Stimulated activated CD8-positive, alpha-beta memory T cell treated with anti-CD3 and anti-CD28 coated beads, Interleukin-12 subunit alpha, Interleukin-12 subunit beta, amount 100 ng/mL, for 4 hours (primary cell): Measurements from ENCODE around the gene SAMD4B.

Experiments
- DNase-seq: peaks from one replicate; pipeline ENCODE4 v3.0.0-alpha.2; 2020; ENCODE audit warnings: low read depth

SAMD4B gene

DNA sequence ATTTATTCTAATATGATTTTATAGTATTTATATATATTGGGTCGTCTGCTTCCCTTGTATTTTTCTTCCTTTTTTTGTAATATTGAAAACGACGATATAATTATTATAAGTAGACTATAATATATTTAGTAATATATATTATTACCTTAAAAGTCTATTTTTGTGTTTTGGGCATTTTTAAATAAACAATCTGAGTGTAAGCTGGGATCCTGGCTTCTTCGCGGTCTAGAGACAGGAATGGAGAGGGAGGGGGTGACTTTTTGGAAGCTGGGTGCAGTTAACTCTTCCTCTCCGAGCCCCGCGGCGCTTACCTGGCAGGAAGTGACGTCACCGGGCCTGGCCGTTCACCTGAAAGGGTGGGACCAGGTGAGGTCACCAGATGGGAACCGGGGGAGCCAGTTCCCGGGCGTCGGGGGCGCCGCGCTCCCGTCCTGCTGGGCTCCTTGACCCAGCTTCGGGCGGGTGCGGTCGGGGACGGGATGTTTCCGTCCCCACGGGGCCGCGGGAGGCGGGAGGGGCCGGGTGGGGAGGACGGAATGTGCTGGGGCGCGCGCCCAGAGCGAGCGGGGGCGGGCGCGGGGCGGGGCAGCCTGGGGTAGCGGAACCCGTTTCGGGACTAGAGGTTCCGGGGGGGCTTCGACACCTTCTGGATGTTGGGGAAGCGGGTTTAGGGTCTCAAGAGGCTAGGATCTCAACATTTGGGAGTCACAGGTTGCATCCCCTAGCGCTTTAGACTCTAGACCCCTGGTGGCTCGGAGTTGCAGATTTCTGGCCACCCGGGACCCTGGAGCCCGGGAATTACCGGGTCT lies 67.2 kb downstream of the SAMD4B start:
- peak; percentile 72 for DNase-seq

DNA sequence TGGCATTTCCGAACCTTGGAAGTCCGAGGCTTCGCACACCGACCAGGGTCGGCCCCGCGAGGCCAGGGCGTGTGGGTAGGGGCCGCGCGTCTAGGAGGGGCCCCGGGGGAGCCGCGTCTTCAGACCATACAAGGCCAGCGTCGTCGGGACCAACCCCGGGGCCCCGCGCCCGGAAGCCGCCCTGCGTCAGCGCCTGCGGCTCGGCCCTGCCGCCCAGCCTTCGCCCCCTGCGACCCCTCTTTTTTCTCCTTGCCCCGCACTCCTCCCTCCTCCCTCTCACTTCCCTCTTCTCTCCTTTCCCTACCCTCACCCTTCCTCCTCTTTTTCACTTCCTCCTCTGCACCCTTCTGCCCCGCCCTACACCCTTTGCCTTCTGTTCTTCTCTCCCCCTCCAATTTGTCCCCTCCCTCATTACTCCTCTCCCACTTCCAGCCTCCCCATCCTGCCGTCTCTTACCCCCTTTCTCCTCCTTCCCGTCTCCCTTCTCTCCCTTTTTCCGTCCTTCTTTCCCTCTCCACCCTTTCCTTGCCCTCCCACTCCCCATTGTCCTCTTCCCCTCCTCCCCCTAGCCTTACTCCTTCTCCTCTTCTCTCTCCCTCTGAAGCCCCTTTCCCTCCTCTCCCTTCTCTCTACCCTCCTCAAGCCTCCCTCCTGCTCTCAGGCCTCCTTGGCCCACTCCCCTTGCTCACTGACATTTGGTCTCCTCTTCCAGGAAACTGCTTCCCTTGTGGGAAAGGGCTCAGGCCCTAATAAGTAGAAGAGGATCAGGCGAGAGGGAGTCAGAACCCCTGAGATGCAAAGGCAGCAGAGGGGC lies 68.0 kb downstream of the SAMD4B start:
- peak; percentile 56 for DNase-seq

DNA sequence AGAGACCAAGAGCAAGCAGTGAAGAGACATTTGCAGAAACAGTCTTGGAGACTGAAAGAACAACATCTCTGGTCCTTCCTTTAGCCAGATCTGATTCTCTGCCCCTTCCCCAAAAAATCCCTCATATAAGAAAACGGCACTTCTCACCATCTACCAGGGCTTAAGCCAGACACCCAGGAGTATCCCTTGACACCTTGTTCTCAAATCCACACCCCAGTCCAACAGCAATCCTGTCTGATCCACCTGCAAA lies 68.5 kb downstream of the SAMD4B start:
- no peak for DNase-seq

DNA sequence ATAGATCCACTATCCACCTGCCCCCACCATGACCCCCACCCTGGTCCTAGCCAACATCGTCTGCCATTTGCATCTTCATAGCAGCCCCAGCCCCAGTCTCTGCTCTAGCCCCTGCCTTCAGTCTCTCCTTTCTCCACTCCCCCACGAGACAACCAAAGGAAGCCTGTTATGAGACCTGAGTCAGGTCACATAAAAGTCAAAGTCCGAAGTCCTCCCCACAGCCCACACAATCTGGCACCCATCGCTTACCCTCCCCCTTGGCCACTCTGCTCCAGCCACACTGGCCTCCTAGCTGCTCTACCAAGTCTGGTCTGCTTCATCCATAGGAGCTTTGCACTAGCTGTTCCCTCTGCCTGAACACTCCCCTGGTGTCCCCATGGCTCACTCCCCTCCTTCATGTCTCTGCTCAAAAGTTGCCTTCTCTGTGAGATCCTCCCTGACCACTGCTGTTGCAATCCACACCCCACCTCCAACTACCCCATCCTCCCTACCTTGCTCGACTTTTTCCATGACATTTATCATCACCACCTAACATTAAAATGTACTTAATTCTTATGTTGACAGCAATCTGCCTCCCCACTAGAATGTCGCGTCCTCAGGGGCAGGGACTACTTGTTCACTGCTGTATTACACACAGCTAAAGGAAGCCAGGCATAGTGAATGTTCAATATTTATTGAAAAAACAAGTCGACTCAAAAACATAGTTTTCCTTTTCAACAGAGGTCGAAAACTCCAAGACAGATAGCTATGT lies 69.0 kb downstream of the SAMD4B start:
- DNase-seq = no peak

DNA sequence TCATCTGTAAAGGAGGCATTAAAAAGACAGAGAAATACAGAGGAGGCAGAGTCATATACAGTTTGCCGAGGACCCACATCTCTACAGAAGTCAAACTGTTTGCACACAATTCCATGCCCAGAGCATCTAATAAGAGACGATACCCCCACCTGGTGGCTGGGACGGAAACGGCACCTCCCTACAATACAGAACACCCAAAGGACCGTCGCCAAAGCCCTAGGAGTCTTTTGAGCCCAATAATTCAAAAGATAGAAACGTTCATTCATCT lies 69.5 kb downstream of the SAMD4B start:
- peak; percentile 78 for DNase-seq

DNA sequence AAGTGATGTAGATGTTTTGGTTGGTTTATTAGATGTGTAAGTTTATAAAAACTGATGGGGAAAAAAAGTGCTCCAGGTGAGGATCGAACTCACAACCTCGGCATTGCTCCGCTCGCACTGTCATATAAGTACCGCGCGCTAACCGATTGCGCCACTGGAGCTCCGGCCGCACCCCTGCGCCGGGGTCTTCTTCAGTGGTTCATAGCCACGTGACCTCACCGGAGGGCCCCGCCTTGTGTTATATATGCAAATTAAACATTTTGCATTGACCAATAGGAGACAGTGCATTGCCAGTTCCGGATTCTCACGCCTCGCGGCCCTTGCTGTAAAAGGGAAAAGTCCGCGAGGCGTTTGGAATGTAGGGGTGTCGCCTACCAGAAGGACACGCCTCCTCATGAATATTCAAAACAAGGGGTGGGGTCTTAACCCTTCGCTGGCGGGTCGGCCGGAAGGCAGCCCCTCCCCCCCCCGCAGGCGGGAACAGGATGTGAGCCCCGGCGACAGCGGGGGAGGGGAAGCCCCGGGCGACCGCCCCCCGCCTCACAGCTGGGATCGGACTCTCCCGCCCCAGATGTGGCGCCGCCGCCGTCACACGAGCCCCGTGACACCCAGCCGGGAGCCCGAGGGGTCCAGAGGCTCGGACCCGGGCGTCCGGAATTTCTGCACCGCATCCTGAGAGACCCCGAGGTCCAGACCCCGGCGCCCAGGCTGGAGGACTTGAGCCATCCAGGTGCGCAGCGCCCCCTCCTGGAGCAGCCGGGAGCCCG lies 70.1 kb downstream of the SAMD4B start, which contains the start of gene PLEKHG2:
Gene PLEKHG2, plus strand, starts transcription at position 570 of the 767 bp plus-strand sequence. CDS start 1,418 bp downstream, outside the sequence.
- peak; percentile 90 for DNase-seq

DNA sequence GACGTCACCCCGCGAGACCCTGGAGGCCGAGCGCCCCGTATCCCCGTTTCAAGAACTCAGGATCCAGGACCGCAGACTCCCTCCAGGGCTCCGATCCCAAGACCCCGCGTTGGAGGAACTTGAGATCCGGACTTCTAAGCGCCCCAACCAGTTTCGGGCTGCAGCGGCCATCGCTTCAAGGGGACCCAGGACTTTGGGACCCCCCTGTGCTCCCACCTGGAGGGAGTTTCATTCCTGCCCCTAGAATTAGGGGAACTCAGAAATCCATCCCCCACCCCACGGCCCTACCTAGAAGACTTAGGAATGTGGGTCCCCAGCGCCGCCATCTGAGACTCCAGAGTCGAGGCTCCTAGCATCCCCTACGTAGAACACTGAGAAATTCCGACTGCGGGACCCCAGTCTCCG lies 70.6 kb downstream of the SAMD4B start:
- DNase-seq = no peak

DNA sequence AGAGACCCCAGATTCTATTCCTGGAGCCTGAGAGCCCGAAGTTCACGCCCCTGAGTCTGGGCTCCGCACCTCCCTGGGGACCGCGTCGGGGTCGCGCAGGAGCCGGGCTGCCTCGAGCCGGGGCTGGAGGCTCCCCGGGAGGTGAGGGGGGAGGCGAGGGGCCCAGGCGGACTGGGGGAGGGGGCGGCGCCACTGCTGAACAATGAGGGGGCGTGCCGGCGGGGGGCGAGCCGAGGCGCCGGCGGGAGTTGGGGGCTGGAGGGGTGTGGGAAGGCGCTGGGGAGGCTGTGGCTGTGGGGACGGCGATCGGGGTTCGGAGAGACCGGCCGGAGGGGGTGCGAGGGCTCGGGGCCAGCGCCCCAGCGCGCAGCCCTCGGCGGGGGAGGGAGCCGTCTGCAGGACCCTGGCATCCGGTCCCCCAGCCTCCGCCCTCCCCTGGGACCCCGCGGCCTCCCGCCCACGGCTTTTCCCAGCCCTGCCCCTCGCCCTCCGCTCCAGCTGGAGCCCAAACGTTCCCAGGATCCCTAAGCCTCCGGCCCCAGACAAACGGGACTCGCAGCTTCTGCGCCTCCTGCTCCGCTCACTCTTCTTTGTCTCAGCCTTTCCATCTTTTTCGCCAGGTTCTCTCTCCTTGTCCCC lies 71.2 kb downstream of the SAMD4B start:
- DNase-seq = no peak

DNA sequence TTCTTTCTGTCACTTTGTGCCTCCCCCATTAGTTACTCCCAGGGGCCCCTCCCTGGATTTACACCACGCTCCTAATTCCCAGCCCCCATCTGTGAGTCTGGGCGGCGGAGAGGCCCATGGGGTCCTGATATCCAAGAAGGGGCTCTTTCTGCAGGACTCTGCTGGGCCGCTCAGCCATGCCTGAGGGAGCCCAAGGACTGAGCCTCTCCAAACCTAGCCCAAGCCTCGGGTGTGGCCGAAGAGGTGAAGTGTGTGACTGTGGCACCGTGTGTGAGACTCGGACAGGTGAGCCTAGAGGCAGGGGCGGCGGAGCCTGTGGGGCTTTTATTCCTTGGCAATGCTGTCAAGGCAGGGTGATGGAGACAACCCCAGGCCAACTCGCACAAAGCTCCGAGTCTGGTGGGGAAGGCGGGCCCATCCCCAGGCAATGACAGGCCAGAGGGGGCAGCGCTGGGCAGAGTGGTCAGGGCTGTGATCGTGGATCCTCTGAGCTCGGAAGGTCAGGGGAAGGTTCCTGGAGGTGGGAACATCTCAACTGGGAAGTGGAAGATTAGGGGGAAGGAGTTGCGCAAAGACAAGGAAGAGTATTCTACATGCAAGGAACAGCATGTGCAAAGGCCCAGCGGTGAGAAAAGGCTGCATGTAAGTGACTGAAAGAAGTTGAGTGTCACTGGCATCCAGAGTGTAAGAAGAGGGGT lies 71.8 kb downstream of the SAMD4B start:
- no peak for DNase-seq

DNA sequence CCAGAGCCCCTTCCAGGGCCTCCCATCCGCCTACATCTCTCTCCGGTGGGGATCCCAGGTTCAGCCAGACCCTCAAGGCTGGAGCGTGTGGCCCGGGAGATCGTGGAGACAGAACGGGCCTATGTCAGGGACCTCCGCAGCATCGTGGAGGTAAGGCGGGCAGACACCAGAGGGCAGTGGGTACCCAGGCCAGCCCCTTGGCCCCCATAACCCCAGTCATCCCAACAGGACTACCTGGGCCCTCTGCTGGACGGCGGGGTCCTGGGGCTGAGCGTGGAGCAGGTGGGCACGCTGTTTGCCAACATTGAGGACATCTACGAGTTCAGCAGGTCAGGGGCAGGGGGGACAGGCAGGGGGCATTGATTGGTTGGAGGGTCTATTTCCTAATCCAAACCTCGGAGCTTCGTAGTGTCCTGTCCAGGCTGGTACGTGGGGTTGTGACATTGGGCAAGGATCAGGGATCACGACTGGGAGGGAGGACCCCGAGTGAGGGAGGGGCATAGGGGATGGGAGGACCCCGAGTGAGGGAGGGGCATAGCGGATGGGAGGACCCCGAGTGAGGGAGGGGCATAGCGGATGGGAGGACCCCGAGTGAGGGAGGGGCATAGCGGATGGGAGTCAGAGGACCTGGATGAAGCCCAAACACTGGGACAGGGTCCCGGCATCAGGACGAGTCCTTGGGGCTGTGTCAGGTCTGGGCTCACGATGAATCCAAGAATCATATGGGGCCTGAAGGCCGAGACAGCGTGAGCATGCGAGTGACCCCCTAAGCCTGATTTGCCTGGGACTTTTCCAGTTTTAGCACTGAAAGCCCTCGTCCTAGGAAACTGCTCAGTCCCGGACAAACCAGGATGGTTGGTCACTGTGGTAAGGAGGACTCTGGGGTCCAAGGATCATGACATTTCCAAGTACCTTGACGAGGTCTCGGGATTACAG lies 73.2 kb downstream of the SAMD4B start:
- DNase-seq = no peak

DNA sequence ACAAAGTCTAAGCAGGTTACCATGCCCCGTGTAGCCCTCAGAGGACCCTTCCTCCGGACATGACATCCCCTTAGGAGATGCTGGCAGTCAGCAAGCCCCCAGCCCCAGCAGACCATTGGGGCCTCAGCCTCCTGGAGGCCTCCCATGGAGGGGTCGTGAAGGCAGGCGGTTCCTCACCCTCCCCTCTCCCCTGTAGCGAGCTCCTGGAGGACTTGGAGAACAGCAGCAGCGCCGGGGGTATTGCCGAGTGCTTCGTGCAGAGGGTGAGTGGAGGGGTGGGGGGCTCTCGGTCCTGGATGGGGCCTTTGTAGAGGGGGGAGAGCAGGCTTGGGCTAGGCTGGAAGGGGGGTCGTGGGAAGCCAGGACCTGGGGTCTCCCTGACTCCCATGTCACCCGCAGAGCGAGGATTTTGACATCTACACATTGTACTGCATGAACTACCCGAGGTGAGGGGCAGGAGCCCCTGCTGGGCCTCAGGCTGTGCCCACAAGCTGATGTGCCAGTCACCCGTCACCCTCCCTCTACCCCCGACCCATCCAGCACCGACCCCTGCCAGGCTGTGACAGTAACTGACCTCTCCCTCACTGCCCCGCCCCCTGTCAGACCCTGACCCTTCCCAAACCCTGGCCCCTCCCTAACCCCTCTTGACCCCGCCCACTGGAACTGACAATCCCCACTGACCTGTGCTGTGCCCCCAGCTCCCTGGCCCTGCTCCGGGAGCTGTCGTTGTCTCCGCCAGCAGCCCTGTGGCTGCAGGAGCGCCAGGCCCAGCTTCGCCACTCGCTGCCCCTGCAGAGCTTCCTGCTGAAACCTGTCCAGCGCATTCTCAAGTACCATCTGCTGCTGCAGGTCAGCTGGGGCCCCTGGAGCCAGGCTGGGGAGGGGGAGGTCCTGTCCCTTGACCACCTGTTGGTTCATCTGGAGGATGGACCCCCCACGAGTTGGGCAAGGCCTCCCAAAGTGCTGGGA lies 74.2 kb downstream of the SAMD4B start:
- no peak for DNase-seq

DNA sequence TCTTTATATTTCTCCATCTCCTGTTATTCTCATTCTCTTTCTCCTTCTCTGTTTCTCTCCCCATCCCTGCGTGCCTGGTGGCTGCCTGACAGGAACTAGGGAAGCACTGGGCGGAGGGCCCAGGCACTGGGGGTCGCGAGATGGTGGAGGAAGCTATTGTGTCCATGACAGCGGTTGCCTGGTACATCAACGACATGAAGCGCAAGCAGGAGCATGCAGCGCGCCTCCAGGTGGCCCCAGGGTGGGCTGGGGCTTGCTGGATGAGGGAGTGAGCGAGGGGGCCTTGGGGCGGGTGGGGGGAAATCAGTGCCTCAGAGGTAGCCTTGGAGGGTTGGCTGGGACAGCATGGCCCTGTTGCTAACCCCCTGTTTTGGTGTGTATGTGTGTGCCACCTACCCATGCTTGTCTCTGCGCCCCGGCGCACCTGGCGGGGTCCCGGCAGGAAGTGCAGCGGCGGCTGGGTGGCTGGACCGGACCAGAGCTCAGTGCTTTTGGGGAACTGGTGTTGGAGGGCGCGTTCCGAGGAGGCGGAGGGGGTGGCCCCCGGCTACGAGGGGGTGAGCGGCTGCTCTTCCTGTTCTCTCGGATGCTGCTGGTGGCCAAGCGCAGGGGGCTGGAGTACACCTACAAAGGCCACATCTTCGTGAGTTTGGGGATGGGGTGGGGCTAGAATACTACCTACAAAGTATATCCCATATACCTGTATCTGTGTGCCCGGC lies 75.4 kb downstream of the SAMD4B start:
- no peak for DNase-seq

DNA sequence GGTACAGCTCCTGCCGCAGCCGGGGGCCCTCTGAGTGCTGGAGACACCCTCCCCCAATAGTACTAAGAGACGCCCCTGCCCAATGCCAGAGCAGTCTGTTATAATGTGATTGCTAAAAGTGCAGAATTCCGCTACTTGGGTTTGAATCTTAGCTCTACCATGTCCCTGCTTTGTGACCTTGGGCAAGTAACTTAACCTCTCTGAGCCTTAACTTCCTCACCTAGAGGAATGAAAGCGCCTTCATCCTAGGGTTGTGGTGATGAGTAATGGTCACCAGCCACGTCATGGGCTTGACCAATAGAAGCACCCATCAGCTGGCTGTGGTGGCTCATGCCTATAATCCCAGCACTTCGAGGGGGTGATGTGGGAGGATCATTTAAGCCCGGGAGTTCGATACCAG lies 76.8 kb downstream of the SAMD4B start:
- no peak for DNase-seq

DNA sequence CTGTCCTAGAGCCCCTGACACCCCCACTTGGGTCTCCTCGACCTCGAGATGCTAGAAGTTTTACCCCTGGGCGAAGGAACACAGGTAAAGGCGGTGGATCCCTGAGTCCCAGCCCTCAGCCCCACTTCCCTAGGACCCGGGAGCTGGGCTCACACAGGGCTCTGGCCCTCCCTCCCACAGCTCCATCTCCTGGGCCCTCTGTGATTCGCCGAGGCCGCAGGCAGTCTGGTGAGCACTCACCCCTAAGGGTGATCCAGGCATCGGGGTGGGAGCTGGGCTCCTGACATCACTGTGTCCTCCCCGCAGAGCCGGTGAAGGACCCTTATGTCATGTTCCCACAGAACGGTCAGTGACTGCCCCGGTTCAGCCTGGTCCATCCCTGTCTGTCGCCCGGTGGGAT lies 78.5 kb downstream of the SAMD4B start:
- no peak for DNase-seq

DNA sequence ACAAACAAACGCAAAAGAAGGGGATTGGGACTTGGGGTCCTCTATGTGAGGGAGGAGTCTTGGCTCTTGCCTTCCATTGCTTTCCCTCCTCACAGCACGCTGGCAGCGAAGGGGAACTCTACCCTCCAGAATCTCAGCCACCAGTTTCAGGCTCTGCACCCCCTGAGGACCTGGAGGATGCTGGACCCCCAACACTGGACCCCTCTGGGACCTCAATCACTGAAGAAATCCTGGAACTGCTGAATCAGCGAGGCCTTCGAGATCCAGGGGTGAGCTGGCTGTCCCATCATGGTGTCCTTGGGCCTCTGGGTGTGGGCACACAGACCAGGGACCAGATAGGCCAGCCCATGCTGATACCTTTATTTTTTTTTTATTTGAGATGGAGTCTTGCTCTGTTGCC lies 79.8 kb downstream of the SAMD4B start:
- no peak for DNase-seq

DNA sequence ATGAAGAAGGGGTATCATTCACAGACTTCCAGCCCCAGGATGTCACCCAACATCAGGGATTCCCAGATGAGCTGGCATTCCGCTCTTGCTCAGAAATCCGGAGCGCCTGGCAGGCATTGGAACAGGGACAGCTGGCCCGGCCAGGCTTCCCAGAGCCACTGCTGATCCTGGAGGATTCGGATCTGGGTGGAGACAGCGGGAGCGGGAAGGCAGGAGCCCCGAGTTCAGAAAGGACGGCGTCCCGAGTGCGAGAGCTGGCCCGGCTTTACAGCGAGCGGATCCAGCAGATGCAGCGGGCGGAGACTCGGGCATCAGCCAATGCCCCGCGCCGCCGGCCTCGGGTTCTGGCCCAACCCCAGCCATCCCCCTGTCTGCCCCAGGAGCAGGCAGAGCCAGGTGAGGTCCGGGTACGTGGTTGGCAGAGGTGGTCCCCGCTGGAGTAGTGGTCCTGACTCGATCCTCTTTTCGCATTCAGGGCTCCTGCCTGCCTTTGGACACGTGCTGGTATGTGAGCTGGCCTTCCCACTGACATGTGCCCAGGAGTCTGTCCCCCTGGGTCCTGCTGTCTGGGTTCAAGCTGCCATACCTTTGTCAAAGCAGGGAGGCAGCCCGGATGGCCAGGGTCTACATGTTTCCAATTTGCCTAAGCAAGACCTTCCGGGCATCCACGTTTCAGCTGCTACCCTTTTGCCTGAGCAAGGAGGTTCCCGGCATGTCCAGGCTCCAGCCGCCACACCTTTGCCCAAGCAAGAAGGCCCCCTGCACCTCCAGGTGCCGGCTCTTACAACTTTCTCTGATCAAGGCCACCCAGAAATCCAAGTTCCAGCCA lies 81.3 kb downstream of the SAMD4B start:
- DNase-seq = no peak

DNA sequence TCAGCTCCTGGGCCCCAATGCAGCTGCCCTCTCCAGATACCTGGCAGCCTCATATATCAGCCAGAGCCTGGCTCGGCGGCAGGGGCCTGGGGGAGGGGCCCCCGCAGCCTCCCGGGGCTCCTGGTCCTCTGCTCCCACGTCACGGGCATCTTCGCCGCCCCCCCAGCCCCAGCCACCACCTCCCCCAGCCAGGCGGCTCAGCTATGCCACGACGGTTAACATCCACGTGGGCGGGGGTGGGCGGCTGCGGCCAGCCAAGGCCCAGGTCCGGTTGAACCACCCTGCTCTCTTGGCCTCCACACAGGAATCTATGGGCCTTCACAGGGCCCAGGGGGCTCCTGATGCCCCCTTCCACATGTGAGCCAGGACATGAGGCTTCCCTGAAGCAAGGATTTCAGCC lies 82.7 kb downstream of the SAMD4B start:
- no peak for DNase-seq
